ENCODE data around the gene SEL1L3. TPM values are rescaled to one million over a fixed set of nuclear protein-coding genes. Genes with fewer than 3 reads are reported as not detected.

Gene SEL1L3
- total RNA-seq, 1 donor, result 83.6 TPM

DNA sequence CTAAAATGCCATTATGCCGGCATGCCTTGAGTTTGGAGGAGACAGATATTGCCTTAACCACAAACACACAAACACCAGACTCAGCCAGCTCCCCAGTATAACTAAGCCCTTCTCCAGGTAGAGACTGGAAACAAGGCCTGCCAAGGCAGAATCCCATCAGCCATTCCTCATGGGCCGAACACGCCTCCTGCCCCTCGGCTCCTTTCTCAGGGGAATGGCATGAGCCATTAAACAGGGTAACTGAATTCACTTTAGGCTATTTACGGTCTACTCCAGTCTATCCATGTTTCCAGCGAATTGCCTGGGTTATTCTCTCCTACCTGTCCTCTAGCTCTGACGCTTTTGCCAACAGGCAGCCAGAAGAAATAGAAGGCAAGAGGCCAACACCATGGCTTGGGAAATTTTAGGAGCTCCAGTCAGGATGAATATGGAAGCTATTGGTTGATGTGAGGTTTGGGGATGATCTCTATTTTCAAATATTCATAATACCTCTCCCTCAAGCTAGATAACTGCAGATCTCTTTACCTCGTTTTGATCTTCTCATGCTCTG is 4.9 kb downstream of the SEL1L3 start:
- TF ChIP-seq, protein P1, sequence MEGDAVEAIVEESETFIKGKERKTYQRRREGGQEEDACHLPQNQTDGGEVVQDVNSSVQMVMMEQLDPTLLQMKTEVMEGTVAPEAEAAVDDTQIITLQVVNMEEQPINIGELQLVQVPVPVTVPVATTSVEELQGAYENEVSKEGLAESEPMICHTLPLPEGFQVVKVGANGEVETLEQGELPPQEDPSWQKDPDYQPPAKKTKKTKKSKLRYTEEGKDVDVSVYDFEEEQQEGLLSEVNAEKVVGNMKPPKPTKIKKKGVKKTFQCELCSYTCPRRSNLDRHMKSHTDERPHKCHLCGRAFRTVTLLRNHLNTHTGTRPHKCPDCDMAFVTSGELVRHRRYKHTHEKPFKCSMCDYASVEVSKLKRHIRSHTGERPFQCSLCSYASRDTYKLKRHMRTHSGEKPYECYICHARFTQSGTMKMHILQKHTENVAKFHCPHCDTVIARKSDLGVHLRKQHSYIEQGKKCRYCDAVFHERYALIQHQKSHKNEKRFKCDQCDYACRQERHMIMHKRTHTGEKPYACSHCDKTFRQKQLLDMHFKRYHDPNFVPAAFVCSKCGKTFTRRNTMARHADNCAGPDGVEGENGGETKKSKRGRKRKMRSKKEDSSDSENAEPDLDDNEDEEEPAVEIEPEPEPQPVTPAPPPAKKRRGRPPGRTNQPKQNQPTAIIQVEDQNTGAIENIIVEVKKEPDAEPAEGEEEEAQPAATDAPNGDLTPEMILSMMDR (IDR thresholded peaks at IDR 0.05; ENCODE audit: extremely low read depth, low read depth, low read length), result no peak
- no peak for DNase-seq (ENCODE audit: insufficient read length, low spot score, missing footprints)
- Histone ChIP-seq H3K4me3 (ENCODE audit: insufficient read depth, low read length) (no peak overlapping the region), H3K36me3 (ENCODE audit: insufficient read depth, low read length) (no peaks in the 10 kb centered on the region), H3K4me1 (ENCODE audit: insufficient read depth, low read length) (peaks cover 30% of the 10 kb centered on the region), H3K27ac (ENCODE audit: low read depth, low read length) (no peak overlapping the region), H3K79me2 (ENCODE audit: insufficient read depth, low read length) (peaks cover 51% of the 10 kb centered on the region), H4K20me1 (ENCODE audit: insufficient read depth, low read length) (peaks cover 2% of the 10 kb centered on the region), H2AFZ (ENCODE audit: low read length) (no peak overlapping the region), H3K9me3 (ENCODE audit: low read depth, low read length) (no peaks in the 10 kb centered on the region), H3K4me2 (ENCODE audit: insufficient read depth, low read length) (no peak overlapping the region), H3K27me3 (ENCODE audit: insufficient read depth, low read length) (no peaks in the 10 kb centered on the region)

DNA sequence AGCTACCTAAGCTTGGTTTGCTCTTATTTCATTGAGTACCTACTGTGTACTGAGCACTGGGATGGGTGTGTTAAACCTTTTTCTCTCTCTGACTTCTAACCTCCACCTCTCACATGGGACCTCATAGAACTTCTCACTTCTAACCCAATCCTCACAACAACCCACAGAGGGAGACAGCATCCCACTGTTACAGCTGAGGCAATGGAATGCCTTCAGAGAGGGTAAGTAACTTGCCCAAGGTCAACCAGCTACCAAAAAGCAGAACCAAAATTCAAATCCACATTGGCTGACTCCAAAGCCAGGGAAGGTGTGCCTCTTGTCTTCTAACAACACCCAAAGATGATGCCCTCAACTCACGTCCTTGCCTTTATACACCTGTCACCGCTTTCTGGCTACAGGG is 5.4 kb downstream of the SEL1L3 start:
- no peak overlapping the region for H3K4me3 ChIP-seq (ENCODE audit: insufficient read depth, low read length)
- H4K20me1 ChIP-seq (ENCODE audit: insufficient read depth, low read length), result peaks cover 2% of the 10 kb centered on the region
- no peaks in the 10 kb centered on the region for H3K9me3 ChIP-seq (ENCODE audit: low read depth, low read length)
- H3K4me1 ChIP-seq (ENCODE audit: insufficient read depth, low read length), result peaks cover 30% of the 10 kb centered on the region
- peaks cover 56% of the 10 kb centered on the region for H3K79me2 ChIP-seq (ENCODE audit: insufficient read depth, low read length)
- no peaks in the 10 kb centered on the region for H3K27me3 ChIP-seq (ENCODE audit: insufficient read depth, low read length)
- no peak for DNase-seq (ENCODE audit: insufficient read length, low spot score, missing footprints)
- H2AFZ ChIP-seq (ENCODE audit: low read length), result no peak overlapping the region
- H3K36me3 ChIP-seq (ENCODE audit: insufficient read depth, low read length), result no peaks in the 10 kb centered on the region
- no peak overlapping the region for H3K27ac ChIP-seq (ENCODE audit: low read depth, low read length)
- H3K4me2 ChIP-seq (ENCODE audit: insufficient read depth, low read length), result no peak overlapping the region
- TF ChIP-seq, protein P1 (IDR thresholded peaks at IDR 0.05; ENCODE audit: extremely low read depth, low read depth, low read length), result peak; percentile 16

DNA sequence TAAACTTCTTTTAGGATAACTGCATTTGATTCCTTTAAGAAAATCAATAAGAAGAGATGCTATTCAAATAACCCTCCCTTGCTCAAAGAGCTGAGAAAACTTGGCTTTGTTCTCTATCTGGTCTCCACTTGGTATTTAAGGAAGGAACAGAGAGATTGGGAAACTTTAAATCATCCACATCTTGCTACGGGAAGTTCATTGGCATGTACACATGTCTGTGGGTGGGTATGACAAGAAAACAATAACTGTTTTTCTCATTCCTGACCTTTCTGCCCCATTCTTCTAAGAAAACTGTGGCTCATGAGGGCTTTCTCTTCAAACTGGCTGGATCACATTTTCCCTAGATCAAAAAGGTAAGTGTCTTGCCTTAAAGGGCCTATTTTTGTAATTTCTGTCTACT is 6.0 kb downstream of the SEL1L3 start:
- peaks cover 2% of the 10 kb centered on the region for H4K20me1 ChIP-seq (ENCODE audit: insufficient read depth, low read length)
- H2AFZ ChIP-seq (ENCODE audit: low read length), result no peak overlapping the region
- no peaks in the 10 kb centered on the region for H3K36me3 ChIP-seq (ENCODE audit: insufficient read depth, low read length)
- peaks cover 29% of the 10 kb centered on the region for H3K4me1 ChIP-seq (ENCODE audit: insufficient read depth, low read length)
- H3K4me3 ChIP-seq (ENCODE audit: insufficient read depth, low read length), result no peak overlapping the region
- no peak overlapping the region for H3K4me2 ChIP-seq (ENCODE audit: insufficient read depth, low read length)
- no peak for DNase-seq (ENCODE audit: insufficient read length, low spot score, missing footprints)
- H3K79me2 ChIP-seq (ENCODE audit: insufficient read depth, low read length), result peaks cover 62% of the 10 kb centered on the region
- H3K27me3 ChIP-seq (ENCODE audit: insufficient read depth, low read length), result no peaks in the 10 kb centered on the region
- H3K27ac ChIP-seq (ENCODE audit: low read depth, low read length), result no peak overlapping the region
- no peaks in the 10 kb centered on the region for H3K9me3 ChIP-seq (ENCODE audit: low read depth, low read length)
- TF ChIP-seq, protein P1 (IDR thresholded peaks at IDR 0.05; ENCODE audit: extremely low read depth, low read depth, low read length), result no peak

DNA sequence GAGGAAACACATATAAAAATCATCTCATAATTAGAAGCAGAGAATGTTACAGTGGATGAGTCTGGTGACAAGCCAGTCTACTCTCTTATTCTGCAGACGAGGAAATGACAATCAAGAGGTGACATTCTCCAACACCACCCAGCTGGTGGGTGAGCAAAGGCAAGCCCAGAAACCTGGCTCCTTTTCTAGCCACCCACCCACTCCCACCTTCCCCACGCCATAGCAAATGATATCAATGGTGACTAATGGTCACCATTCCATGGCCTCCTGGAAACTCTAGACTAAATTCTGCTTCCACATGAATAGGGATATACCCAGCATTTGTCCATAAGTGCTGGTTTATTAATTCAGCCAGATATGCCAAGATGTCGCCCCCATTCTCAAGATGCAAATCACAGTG is 10.7 kb downstream of the SEL1L3 start:
- H4K20me1 ChIP-seq (ENCODE audit: insufficient read depth, low read length), result peaks cover 5% of the 10 kb centered on the region
- H2AFZ ChIP-seq (ENCODE audit: low read length), result no peak overlapping the region
- DNase-seq (ENCODE audit: insufficient read length, low spot score, missing footprints), result no peak
- H3K4me2 ChIP-seq (ENCODE audit: insufficient read depth, low read length), result no peak overlapping the region
- no peaks in the 10 kb centered on the region for H3K27me3 ChIP-seq (ENCODE audit: insufficient read depth, low read length)
- H3K79me2 ChIP-seq (ENCODE audit: insufficient read depth, low read length), result peaks cover 48% of the 10 kb centered on the region
- no peak overlapping the region for H3K4me3 ChIP-seq (ENCODE audit: insufficient read depth, low read length)
- H3K36me3 ChIP-seq (ENCODE audit: insufficient read depth, low read length), result no peaks in the 10 kb centered on the region
- H3K27ac ChIP-seq (ENCODE audit: low read depth, low read length), result no peak overlapping the region
- TF ChIP-seq, protein P1 (IDR thresholded peaks at IDR 0.05; ENCODE audit: extremely low read depth, low read depth, low read length), result no peak
- H3K4me1 ChIP-seq (ENCODE audit: insufficient read depth, low read length), result peaks cover 7% of the 10 kb centered on the region
- no peaks in the 10 kb centered on the region for H3K9me3 ChIP-seq (ENCODE audit: low read depth, low read length)

All from osteoblast (primary cell).